Naive thymus-derived CD4-positive, alpha-beta T cell (primary cell): ENCODE results near the gene MMP2. TPM values are rescaled to one million over a fixed set of nuclear protein-coding genes. Genes with fewer than 3 reads are reported as not detected.

Experiments used
- polyA plus RNA-seq, 2 donors: library from polyadenylated mRNA; unstranded; fragments of 300-500 nt; fragmentation: Illumina TruSeq; gene quantifications; one replicate each; pipeline ENCODE4 v1.2.3, GENCODE V29; 2021
- total RNA-seq, 6 experiments: library from RNA in 5 of 6; stranded (reverse) in 5 of 6; gene quantifications; 1 replicate in 5 of 6; 2 replicates in 1 of 6; pipeline ENCODE4 v1.2.3 and lab custom pipeline; 2021 to 2026

Gene MMP2
- total and polyA plus RNA-seq, 7 experiments from 2014 or later: 0.51 to 0.59 (median 0.58) TPM; not detected in 3

Other genes with a start within 250 kb of the MMP2 start
- not detected for gene IRX6, start 155.0 kb upstream of the MMP2 start, total RNA-seq
- not detected for gene IRX6, start 155.0 kb upstream of the MMP2 start, polyA plus RNA-seq
- 10 to 100 TPM in 1 of 5 experiments, 1 to 10 TPM in 4; 1.1 to 16.9 (median 2.5) TPM for gene LPCAT2, start 29.9 kb downstream of the MMP2 start, total RNA-seq
- gene LPCAT2, start 29.9 kb downstream of the MMP2 start, polyA plus RNA-seq: under 1 TPM; 0.03 to 0.22 TPM
- under 1 TPM in 2 of 5 experiments, not detected in 3; 0.22 to 0.51 TPM for gene CAPNS2, start 87.5 kb downstream of the MMP2 start, total RNA-seq
- gene CAPNS2, start 87.5 kb downstream of the MMP2 start, polyA plus RNA-seq: not detected
- gene SLC6A2, start 176.8 kb downstream of the MMP2 start, total RNA-seq: not detected
- not detected for gene SLC6A2, start 176.8 kb downstream of the MMP2 start, polyA plus RNA-seq